Activated CD4-positive, alpha-beta T cell treated with anti-CD3 and anti-CD28 coated beads, Interleukin-2, amount 50 U/mL, for 1 hour (primary cell): Measurements from ENCODE around the gene FCHSD2.
"Not testable (repeated sequence)": the region's sequence is repeated elsewhere in the genome, so short reads cannot be mapped to it uniquely, and the experiment has no call there.

ENCODE experiments used
- DNase-seq: peaks from one replicate; pipeline ENCODE4 v3.0.0-alpha.2; 2020

Gene FCHSD2

GRCh38 chr11:73002214-73002613 lies 139.9 kb downstream of the FCHSD2 start:
- no peak for DNase-seq

- DNase-seq = no peak
Observed at GRCh38 chr11:73001615-73002014, 140.5 kb downstream of the FCHSD2 start.

GRCh38 chr11:72998676-72999075 lies 143.4 kb downstream of the FCHSD2 start:
- no peak for DNase-seq

- no peak for DNase-seq
Observed at GRCh38 chr11:72996959-72997358, 145.2 kb downstream of the FCHSD2 start.

- DNase-seq = no peak
Observed at GRCh38 chr11:72989727-72990126, 152.4 kb downstream of the FCHSD2 start.

- no peak for DNase-seq
Observed at GRCh38 chr11:72988821-72989220, 153.3 kb downstream of the FCHSD2 start.

GRCh38 chr11:72985645-72986044 lies 156.5 kb downstream of the FCHSD2 start:
- DNase-seq = no peak

GRCh38 chr11:72984453-72985077 lies 157.6 kb downstream of the FCHSD2 start:
- DNase-seq = no peak

- DNase-seq = no peak
Observed at GRCh38 chr11:72983560-72983959, 158.6 kb downstream of the FCHSD2 start.

- DNase-seq = no peak
Observed at GRCh38 chr11:72981971-72982685, 160.0 kb downstream of the FCHSD2 start.

- no peak for DNase-seq
Observed at GRCh38 chr11:72981080-72981479, 161.0 kb downstream of the FCHSD2 start.

GRCh38 chr11:72977782-72978181 lies 164.3 kb downstream of the FCHSD2 start:
- DNase-seq = not testable (repeated sequence)

GRCh38 chr11:72976522-72976892 lies 165.6 kb downstream of the FCHSD2 start:
- not testable (repeated sequence) for DNase-seq

GRCh38 chr11:72975778-72976521 lies 166.2 kb downstream of the FCHSD2 start:
- DNase-seq = no peak

- no peak for DNase-seq
Observed at GRCh38 chr11:72974487-72975205, 167.5 kb downstream of the FCHSD2 start.

GRCh38 chr11:72972496-72973128 lies 169.5 kb downstream of the FCHSD2 start:
- no peak for DNase-seq

- DNase-seq = no peak
Observed at GRCh38 chr11:72971192-72971967, 170.7 kb downstream of the FCHSD2 start.

- no peak for DNase-seq
Observed at GRCh38 chr11:72970557-72971118, 171.5 kb downstream of the FCHSD2 start.

GRCh38 chr11:72969894-72970335 lies 172.2 kb downstream of the FCHSD2 start:
- DNase-seq = no peak

- no peak for DNase-seq
Observed at GRCh38 chr11:72968390-72968789, 173.7 kb downstream of the FCHSD2 start.

GRCh38 chr11:72965672-72966071 lies 176.4 kb downstream of the FCHSD2 start:
- DNase-seq = no peak

GRCh38 chr11:72962717-72963116 lies 179.4 kb downstream of the FCHSD2 start:
- DNase-seq = no peak
